HG02943 (cell line): ENCODE results near the gene C4B.
"Not testable (repeated sequence)": the region's sequence is repeated elsewhere in the genome, so short reads cannot be mapped to it uniquely, and the experiment has no call there.

Source experiments
- ATAC-seq: cut with Tn5 transposase; IDR thresholded peaks from one replicate; pipeline ENCODE4 v1.9.1; 2021; ENCODE audit warnings: mild to moderate bottlenecking, low read depth, moderate library complexity; ENCODE audit not compliant: unreplicated experiment

C4B gene

GRCh38 chr6:32047855-32048766 lies 33.5 kb downstream of the C4B start:
- no peak for ATAC-seq

GRCh38 chr6:32049149-32049548 lies 34.6 kb downstream of the C4B start:
- not testable (repeated sequence) for ATAC-seq

- not testable (repeated sequence) for ATAC-seq
Measured at GRCh38 chr6:32049736-32050135, 35.1 kb downstream of the C4B start.

GRCh38 chr6:32050562-32050961 lies 36.0 kb downstream of the C4B start:
- no peak for ATAC-seq

GRCh38 chr6:32052626-32053025 lies 38.0 kb downstream of the C4B start:
- not testable (repeated sequence) for ATAC-seq

GRCh38 chr6:32053314-32053713 lies 38.7 kb downstream of the C4B start:
- not testable (repeated sequence) for ATAC-seq

GRCh38 chr6:32055756-32056155 lies 41.2 kb downstream of the C4B start:
- ATAC-seq: not testable (repeated sequence)

- ATAC-seq: no peak
Measured at GRCh38 chr6:32056254-32056653, 41.7 kb downstream of the C4B start.

GRCh38 chr6:32057966-32058365 lies 43.4 kb downstream of the C4B start:
- ATAC-seq: no peak

GRCh38 chr6:32058511-32058963 lies 43.9 kb downstream of the C4B start:
- no peak for ATAC-seq

GRCh38 chr6:32060966-32061655 lies 46.5 kb downstream of the C4B start:
- no peak for ATAC-seq

GRCh38 chr6:32064706-32065105 lies 50.1 kb downstream of the C4B start:
- no peak for ATAC-seq

- ATAC-seq: not testable (repeated sequence)
Measured at GRCh38 chr6:32067521-32067920, 52.9 kb downstream of the C4B start.

GRCh38 chr6:32068315-32068714 lies 53.7 kb downstream of the C4B start:
- not testable (repeated sequence) for ATAC-seq

- no peak for ATAC-seq
Measured at GRCh38 chr6:32068867-32069266, 54.3 kb downstream of the C4B start.

GRCh38 chr6:32069460-32069859 lies 54.9 kb downstream of the C4B start:
- ATAC-seq: no peak

GRCh38 chr6:32069878-32070515 lies 55.4 kb downstream of the C4B start:
- no peak for ATAC-seq

- ATAC-seq: no peak
Measured at GRCh38 chr6:32070814-32071543, 56.4 kb downstream of the C4B start.

GRCh38 chr6:32073101-32073500 lies 58.5 kb downstream of the C4B start:
- no peak for ATAC-seq

GRCh38 chr6:32073613-32074012 lies 59.0 kb downstream of the C4B start:
- no peak for ATAC-seq
